Endometrium (tissue), 2 donors: ENCODE data around the gene TXNDC9.
"Not testable (repeated sequence)": the region's sequence is repeated elsewhere in the genome, so short reads cannot be mapped to it uniquely, and the experiment has no call there.

Experiments
- FAIRE-seq: peaks from 2 replicates; lab custom pipeline; 2012; peaks lifted over from hg19 to GRCh38; lab: Jason Lieb, UNC
- donor health status: control.
- donor health status: control.

Gene TXNDC9

GRCh38 chr2:99325384-99325783, 10.7 kb downstream of the TXNDC9 start:
- FAIRE-seq: no peak

- not testable (repeated sequence) for FAIRE-seq
Observed at GRCh38 chr2:99317873-99318200, 18.3 kb downstream of the TXNDC9 start.

GRCh38 chr2:99317161-99317872, 18.8 kb downstream of the TXNDC9 start:
- FAIRE-seq: no peak

GRCh38 chr2:99301097-99301496, 35.0 kb downstream of the TXNDC9 start, which contains the start of gene LYG1:
TSS of gene LYG1 (minus strand) at chr2:99301197. CDS start at chr2:99295670, 5,527 bp downstream.
- not testable (repeated sequence) for FAIRE-seq

- FAIRE-seq: peak; percentile 58
Observed at GRCh38 chr2:99299580-99299979, 36.6 kb downstream of the TXNDC9 start.

GRCh38 chr2:99297994-99298393, 38.1 kb downstream of the TXNDC9 start:
- FAIRE-seq: no peak

- no peak for FAIRE-seq
Observed at GRCh38 chr2:99285526-99285925, 50.6 kb downstream of the TXNDC9 start.

- FAIRE-seq: no peak
Observed at GRCh38 chr2:99279969-99280695, 56.0 kb downstream of the TXNDC9 start.

GRCh38 chr2:99278793-99279291, 57.3 kb downstream of the TXNDC9 start:
- no peak for FAIRE-seq

GRCh38 chr2:99278195-99278765, 57.9 kb downstream of the TXNDC9 start:
- not testable (repeated sequence) for FAIRE-seq

GRCh38 chr2:99275882-99276281, 60.3 kb downstream of the TXNDC9 start:
- no peak for FAIRE-seq
